Muscle layer of duodenum (tissue), 2 donors: ENCODE measurements around the gene LRRC18.

Experiments used
- H3K27ac ChIP-seq: one replicate; pipeline ENCODE4 v1.7.0; 2013; ENCODE audit warnings: mild to moderate bottlenecking, low read length
- H3K27me3 ChIP-seq: one replicate; pipeline ENCODE4 v1.7.0; 2013; ENCODE audit warnings: low read depth, mild to moderate bottlenecking, control low read depth, low read length
- H3K36me3 ChIP-seq, 2 donors: one replicate each; pipeline ENCODE4 v1.7.0; 2013; ENCODE audit warnings: low read length in 2 of 2, control low read depth in 1 of 2, mild to moderate bottlenecking in 1 of 2; ENCODE audit not compliant: insufficient read depth in 2 of 2, control insufficient read depth in 1 of 2
- H3K4me1 ChIP-seq, 2 donors: one replicate each; pipeline ENCODE4 v1.7.0; 2013; ENCODE audit warnings: low read length in 2 of 2, mild to moderate bottlenecking in 2 of 2, control low read depth in 1 of 2, moderate library complexity in 1 of 2; ENCODE audit not compliant: insufficient read depth in 2 of 2, control insufficient read depth in 1 of 2
- H3K4me3 ChIP-seq, 2 donors: one replicate each; pipeline ENCODE4 v1.7.0; 2013; ENCODE audit warnings: low read length in 2 of 2, low read depth in 1 of 2, mild to moderate bottlenecking in 1 of 2
- H3K9me3 ChIP-seq, 2 donors: one replicate each; pipeline ENCODE4 v1.7.0; 2013; ENCODE audit warnings: low read length in 2 of 2, control low read depth in 1 of 2, mild to moderate bottlenecking in 1 of 2; ENCODE audit not compliant: control insufficient read depth in 1 of 2
- donor health status: healthy.

Gene LRRC18

GRCh38 chr10:48894911-48895802 is 44.5 kb downstream of the LRRC18 start:
- H3K36me3 ChIP-seq = no peaks in the 10 kb centered on the region
- no peaks in the 10 kb centered on the region for H3K9me3 ChIP-seq
- no peak overlapping the region for H3K27ac ChIP-seq
- no peaks in the 10 kb centered on the region for H3K4me1 ChIP-seq
- no peak overlapping the region for H3K4me3 ChIP-seq
- H3K27me3 ChIP-seq = no peaks in the 10 kb centered on the region

GRCh38 chr10:48890888-48891850 is 48.5 kb downstream of the LRRC18 start:
- no peak overlapping the region for H3K27ac ChIP-seq
- no peaks in the 10 kb centered on the region for H3K27me3 ChIP-seq
- no peaks in the 10 kb centered on the region for H3K9me3 ChIP-seq
- no peaks in the 10 kb centered on the region for H3K36me3 ChIP-seq
- no peaks in the 10 kb centered on the region for H3K4me1 ChIP-seq
- no peak overlapping the region for H3K4me3 ChIP-seq

GRCh38 chr10:48887982-48888381 is 51.7 kb downstream of the LRRC18 start:
- H3K4me3 ChIP-seq = no peak overlapping the region
- H3K36me3 ChIP-seq = no peaks in the 10 kb centered on the region
- H3K4me1 ChIP-seq = no peaks in the 10 kb centered on the region
- H3K9me3 ChIP-seq = no peaks in the 10 kb centered on the region
- no peak overlapping the region for H3K27ac ChIP-seq
- H3K27me3 ChIP-seq = no peaks in the 10 kb centered on the region

- Histone ChIP-seq H3K27me3 (no peaks in the 10 kb centered on the region), H3K4me3 (no peak overlapping the region), H3K4me1 (no peaks in the 10 kb centered on the region), H3K36me3 (no peaks in the 10 kb centered on the region), H3K9me3 (no peaks in the 10 kb centered on the region), H3K27ac (no peak overlapping the region)
These were observed 54.3 kb downstream of the LRRC18 start for GRCh38 chr10:48885376-48885775.

- H3K4me1 ChIP-seq = no peaks in the 10 kb centered on the region
- no peak overlapping the region for H3K27ac ChIP-seq
- H3K4me3 ChIP-seq = no peak overlapping the region
- H3K9me3 ChIP-seq = no peaks in the 10 kb centered on the region
- H3K36me3 ChIP-seq = no peaks in the 10 kb centered on the region
- no peaks in the 10 kb centered on the region for H3K27me3 ChIP-seq
These were observed 55.2 kb downstream of the LRRC18 start for GRCh38 chr10:48884179-48885045.

GRCh38 chr10:48883701-48884100 is 55.9 kb downstream of the LRRC18 start:
- Histone ChIP-seq H3K27me3 (no peaks in the 10 kb centered on the region), H3K9me3 (no peaks in the 10 kb centered on the region), H3K4me3 (no peak overlapping the region)

DNA sequence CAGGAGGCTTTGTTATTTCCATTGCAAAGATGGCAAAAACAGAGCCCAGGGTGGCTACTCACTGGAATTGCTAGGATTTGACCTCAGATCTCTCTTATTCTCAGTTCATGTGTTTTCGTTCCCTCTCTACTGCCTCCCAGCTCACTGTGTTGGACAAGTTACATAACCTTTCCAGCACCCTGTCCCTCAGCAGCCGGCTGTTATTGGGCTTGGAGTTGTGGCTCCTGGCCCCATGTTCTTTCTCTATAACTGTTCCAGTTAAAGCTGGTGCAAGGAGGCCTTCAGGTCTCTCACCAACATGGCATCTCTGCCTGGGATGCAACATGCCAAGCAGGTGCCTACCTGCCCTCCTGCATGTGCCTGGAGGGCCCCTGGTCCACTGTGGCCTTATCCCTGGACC is 56.8 kb downstream of the LRRC18 start:
- no peak overlapping the region for H3K4me3 ChIP-seq
- H3K27ac ChIP-seq = no peak overlapping the region
- no peaks in the 10 kb centered on the region for H3K4me1 ChIP-seq
- no peaks in the 10 kb centered on the region for H3K27me3 ChIP-seq
- H3K9me3 ChIP-seq = no peaks in the 10 kb centered on the region
- no peaks in the 10 kb centered on the region for H3K36me3 ChIP-seq

More at GRCh38 chr10:48883701-48884100, 55.9 kb downstream of the LRRC18 start:
- Histone ChIP-seq H3K4me1 (no peaks in the 10 kb centered on the region), H3K27ac (no peak overlapping the region), H3K36me3 (no peaks in the 10 kb centered on the region)

GRCh38 chr10:48881937-48882336 is 57.7 kb downstream of the LRRC18 start:
- no peak overlapping the region for H3K27ac ChIP-seq
- no peaks in the 10 kb centered on the region for H3K27me3 ChIP-seq
- H3K4me3 ChIP-seq = no peak overlapping the region
- no peaks in the 10 kb centered on the region for H3K4me1 ChIP-seq
- no peaks in the 10 kb centered on the region for H3K36me3 ChIP-seq
- no peaks in the 10 kb centered on the region for H3K9me3 ChIP-seq

DNA sequence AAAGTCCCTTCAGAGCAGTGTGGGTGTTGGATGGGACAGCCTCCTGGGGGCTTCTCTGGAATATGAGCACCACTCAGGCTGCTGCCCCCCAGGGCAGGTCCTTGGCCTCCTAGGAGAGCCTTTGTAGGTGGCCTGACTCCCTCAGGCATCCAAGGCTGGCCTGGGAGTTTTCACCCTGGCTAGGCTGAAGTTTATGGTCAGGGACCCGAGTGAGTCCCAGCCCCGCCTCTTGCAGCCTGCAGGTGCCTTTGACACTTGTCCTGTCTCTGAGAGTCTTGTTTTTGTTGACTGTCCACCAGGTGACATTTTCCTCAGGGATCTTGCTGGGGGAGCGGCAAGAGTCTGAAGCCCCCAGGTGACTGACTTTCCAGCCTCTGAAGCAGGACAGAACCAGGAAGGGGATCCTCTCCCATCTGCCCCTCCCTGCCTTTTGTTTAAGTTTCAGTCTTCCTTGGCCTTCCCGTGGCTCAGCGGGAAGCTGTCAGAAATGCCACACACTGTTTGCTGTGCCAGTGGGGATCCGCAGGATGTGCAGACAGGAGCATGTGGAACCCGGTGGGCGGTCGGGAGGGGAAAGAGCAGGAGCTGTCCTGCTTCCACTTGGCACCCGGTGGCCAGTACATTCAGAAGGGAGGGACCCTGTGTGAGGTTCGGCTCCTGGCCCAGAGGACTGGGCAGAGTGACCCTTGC is 59.5 kb downstream of the LRRC18 start:
- Histone ChIP-seq H3K27ac (no peak overlapping the region), H3K36me3 (no peaks in the 10 kb centered on the region), H3K9me3 (no peaks in the 10 kb centered on the region), H3K27me3 (no peaks in the 10 kb centered on the region), H3K4me3 (no peak overlapping the region), H3K4me1 (no peaks in the 10 kb centered on the region)

GRCh38 chr10:48879451-48879850 is 60.2 kb downstream of the LRRC18 start:
- H3K27me3 ChIP-seq = no peaks in the 10 kb centered on the region
- no peaks in the 10 kb centered on the region for H3K36me3 ChIP-seq
- no peak overlapping the region for H3K27ac ChIP-seq
- no peaks in the 10 kb centered on the region for H3K9me3 ChIP-seq
- H3K4me1 ChIP-seq = no peaks in the 10 kb centered on the region
- no peak overlapping the region for H3K4me3 ChIP-seq
